ENCODE data around the gene DCAF8L1.

DNA sequence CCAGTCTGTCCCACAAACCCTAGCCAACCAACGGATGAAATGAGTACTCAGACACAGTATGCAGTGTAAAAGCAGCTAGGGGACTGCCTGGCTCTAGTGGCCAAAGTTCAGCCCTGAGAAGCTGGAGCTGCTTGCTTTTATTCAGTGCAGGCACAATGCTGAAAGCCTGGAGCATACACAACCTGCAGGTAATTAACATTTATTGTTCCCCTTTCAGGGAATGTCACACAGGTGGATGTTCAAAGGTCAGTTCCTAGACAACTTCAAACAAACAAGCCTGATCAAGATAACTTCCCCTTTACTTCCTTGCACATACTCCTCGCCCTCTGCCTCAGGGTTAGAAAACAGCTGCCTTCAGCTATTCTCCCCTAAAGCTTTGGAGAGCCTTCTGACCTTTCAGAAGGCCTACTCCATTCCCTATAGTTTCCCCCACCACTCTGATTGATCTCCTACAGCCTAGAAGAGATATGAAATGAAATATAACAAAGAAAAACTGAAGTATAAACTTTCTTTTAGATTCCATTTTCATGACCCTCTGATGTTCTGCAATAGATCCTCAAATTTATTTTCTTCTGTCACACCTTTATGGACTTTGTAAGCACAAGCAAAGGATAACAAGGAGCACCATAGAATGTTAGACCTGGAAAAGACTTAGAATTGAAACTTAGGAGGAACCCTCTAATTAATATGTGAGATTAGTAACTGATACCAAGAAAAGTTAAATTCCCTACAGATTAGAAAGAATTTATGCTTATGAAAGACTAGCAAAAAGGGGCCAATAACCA is 6.8 kb upstream of the DCAF8L1 start:
- TF ChIP-seq, protein P1, sequence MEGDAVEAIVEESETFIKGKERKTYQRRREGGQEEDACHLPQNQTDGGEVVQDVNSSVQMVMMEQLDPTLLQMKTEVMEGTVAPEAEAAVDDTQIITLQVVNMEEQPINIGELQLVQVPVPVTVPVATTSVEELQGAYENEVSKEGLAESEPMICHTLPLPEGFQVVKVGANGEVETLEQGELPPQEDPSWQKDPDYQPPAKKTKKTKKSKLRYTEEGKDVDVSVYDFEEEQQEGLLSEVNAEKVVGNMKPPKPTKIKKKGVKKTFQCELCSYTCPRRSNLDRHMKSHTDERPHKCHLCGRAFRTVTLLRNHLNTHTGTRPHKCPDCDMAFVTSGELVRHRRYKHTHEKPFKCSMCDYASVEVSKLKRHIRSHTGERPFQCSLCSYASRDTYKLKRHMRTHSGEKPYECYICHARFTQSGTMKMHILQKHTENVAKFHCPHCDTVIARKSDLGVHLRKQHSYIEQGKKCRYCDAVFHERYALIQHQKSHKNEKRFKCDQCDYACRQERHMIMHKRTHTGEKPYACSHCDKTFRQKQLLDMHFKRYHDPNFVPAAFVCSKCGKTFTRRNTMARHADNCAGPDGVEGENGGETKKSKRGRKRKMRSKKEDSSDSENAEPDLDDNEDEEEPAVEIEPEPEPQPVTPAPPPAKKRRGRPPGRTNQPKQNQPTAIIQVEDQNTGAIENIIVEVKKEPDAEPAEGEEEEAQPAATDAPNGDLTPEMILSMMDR (IDR thresholded peaks at IDR 0.05) = no peak
- TF ChIP-seq POLR2A (IDR thresholded peaks at IDR 0.05) = no peak
